ENCODE data around the gene ABHD3. TPM values are rescaled to one million over a fixed set of nuclear protein-coding genes. Genes with fewer than 3 reads are reported as not detected.
"Not testable (repeated sequence)": the region's sequence is repeated elsewhere in the genome, so short reads cannot be mapped to it uniquely, and the experiment has no call there.

ABHD3 gene
- total RNA-seq, 2 donors from 2014 or later, result 2.0 to 8.4 TPM

GRCh38 chr18:21680161-21680560 lies 24.4 kb downstream of the ABHD3 start:
- no peaks in the 10 kb centered on the region for H3K27me3 ChIP-seq
- no peaks in the 10 kb centered on the region for H3K36me3 ChIP-seq
- no peak overlapping the region for H3K27ac ChIP-seq
- H3K4me3 ChIP-seq, result no peak overlapping the region
- DNase-seq (ENCODE audit: low spot score), result no peak
- no peaks in the 10 kb centered on the region for H3K9me3 ChIP-seq
- no peaks in the 10 kb centered on the region for H3K4me1 ChIP-seq
- TF ChIP-seq, protein P1, sequence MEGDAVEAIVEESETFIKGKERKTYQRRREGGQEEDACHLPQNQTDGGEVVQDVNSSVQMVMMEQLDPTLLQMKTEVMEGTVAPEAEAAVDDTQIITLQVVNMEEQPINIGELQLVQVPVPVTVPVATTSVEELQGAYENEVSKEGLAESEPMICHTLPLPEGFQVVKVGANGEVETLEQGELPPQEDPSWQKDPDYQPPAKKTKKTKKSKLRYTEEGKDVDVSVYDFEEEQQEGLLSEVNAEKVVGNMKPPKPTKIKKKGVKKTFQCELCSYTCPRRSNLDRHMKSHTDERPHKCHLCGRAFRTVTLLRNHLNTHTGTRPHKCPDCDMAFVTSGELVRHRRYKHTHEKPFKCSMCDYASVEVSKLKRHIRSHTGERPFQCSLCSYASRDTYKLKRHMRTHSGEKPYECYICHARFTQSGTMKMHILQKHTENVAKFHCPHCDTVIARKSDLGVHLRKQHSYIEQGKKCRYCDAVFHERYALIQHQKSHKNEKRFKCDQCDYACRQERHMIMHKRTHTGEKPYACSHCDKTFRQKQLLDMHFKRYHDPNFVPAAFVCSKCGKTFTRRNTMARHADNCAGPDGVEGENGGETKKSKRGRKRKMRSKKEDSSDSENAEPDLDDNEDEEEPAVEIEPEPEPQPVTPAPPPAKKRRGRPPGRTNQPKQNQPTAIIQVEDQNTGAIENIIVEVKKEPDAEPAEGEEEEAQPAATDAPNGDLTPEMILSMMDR (IDR thresholded peaks at IDR 0.05), result no peak

DNA sequence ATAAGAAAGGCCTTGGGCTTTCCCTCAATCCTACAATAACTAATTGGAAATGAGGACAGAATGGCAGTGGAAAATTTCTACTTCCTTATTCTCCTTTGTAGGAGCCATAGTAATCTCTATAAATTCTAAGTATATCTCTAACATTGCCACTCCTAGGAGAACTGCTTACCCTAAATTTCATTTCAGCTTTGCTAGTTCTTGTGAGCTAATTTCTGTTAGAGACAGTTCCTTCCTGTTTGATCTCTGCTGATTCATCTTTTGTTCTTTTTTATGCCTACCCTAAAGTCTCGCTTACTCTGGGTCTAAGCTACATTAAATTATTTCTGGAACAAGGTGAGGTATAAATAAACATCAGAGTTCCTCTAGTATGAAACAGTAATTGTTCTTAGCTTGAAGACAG lies 25.7 kb downstream of the ABHD3 start:
- Histone ChIP-seq H3K36me3 (no peaks in the 10 kb centered on the region), H3K9me3 (no peaks in the 10 kb centered on the region), H3K27ac (no peak overlapping the region), H3K27me3 (no peaks in the 10 kb centered on the region), H3K4me1 (no peaks in the 10 kb centered on the region), H3K4me3 (no peak overlapping the region)
- DNase-seq (ENCODE audit: low spot score), result no peak
- TF ChIP-seq, protein P1 (IDR thresholded peaks at IDR 0.05), result no peak

DNA sequence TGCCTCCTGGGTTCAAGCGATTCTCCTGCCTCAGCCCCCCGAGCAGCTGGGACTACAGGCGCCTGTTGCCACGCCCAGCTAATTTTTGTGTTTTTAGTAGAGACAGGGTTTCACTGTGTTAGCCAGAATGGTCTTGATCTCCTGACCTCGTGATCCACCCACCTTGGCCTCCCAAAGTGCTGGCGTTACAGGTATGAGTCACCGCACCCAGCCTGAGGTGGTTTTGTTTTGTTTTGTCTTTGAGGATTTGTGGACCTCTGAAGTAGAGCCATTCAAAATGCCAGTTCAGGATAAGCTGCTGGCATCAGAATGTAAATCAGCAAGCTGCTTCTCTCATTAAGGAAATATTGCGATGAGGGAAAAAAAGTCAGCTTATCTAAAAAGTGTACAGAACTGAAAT lies 29.2 kb downstream of the ABHD3 start:
- H3K4me3 ChIP-seq; H3K27ac ChIP-seq; H3K4me1 ChIP-seq; H3K36me3 ChIP-seq; DNase-seq (ENCODE audit: low spot score); H3K9me3 ChIP-seq; H3K27me3 ChIP-seq: not testable (repeated sequence)

DNA sequence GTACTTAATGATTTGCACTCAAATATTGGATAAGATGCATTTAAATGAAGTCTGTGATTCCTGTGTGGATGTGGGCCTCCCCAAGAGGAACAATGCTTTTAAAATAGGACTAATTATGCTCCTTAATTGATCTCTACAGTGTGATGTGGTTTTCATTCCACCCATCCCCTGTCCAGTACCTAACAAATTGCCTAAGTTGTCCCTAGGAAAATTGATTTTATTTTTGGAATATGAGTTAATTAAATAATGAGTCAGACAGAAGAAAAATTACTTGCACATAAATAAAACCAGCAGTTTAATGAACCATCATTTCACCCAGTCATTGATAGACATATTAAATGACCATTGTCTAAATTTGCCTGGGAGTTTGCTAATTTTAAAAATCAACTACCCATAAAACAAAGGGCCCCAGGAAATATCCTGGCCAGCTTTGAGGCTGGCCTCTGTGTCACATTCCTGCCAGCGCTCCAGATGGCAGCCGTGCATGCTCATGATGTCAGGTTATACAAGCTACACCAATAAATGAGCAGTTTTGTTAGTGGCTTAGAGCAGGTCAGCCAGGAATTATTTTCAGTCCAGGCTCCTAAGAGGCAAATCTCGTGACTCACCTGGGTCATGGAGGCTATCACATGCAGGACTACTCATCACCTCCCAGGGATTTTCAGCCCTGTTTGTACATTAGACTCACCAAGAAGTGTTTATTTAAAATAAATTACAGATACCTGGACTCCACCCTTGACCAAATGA lies 31.9 kb downstream of the ABHD3 start:
- H3K27me3 ChIP-seq, result no peaks in the 10 kb centered on the region
- H3K4me3 ChIP-seq, result no peak overlapping the region
- DNase-seq (ENCODE audit: low spot score), result no peak
- TF ChIP-seq, protein P1 (IDR thresholded peaks at IDR 0.05), result no peak
- no peaks in the 10 kb centered on the region for H3K36me3 ChIP-seq
- no peaks in the 10 kb centered on the region for H3K4me1 ChIP-seq
- no peaks in the 10 kb centered on the region for H3K9me3 ChIP-seq
- H3K27ac ChIP-seq, result peak overlapping the region in 1 of 2 donors; percentile 23

DNA sequence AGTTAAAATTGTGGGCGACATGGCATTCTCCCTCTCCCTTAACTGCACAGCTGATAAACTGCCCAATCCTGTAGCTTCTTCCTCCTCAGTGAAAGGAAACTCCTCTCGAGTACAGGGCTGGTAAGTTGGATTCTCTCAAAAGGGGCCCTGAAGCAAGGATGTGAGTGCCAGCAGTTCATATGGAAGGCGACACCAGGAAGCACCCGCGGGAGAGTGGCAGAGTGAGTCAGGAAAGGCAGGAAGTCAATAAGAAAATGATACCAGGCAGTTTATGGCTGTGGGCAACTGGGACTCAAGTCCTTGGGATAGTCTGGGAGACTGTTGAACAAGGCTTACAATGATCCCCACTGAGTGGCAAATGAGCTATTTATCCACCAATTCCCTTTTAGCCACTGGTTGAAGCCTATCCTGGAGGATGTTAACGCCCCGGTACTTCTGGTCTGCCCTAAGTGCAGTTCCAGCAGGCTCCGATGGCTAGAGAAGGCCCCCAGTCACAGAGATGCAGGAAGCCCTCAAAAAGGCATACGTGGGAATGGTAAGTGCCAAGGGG lies 34.8 kb downstream of the ABHD3 start:
- H3K4me3 ChIP-seq, result no peak overlapping the region
- DNase-seq (ENCODE audit: low spot score), result no peak
- TF ChIP-seq, protein P1 (IDR thresholded peaks at IDR 0.05), result no peak
- no peaks in the 10 kb centered on the region for H3K36me3 ChIP-seq
- H3K9me3 ChIP-seq, result no peaks in the 10 kb centered on the region
- no peak overlapping the region for H3K27ac ChIP-seq
- H3K4me1 ChIP-seq, result no peaks in the 10 kb centered on the region
- H3K27me3 ChIP-seq, result no peaks in the 10 kb centered on the region

- peak overlapping the region in 1 of 2 donors; percentile 14 for H3K27ac ChIP-seq
These were observed 40.5 kb downstream of the ABHD3 start for GRCh38 chr18:21664069-21664468.

More at GRCh38 chr18:21664069-21664468, 40.5 kb downstream of the ABHD3 start:
- Histone ChIP-seq H3K4me1 (no peaks in the 10 kb centered on the region), H3K27me3 (no peaks in the 10 kb centered on the region), H3K36me3 (no peaks in the 10 kb centered on the region), H3K4me3 (no peak overlapping the region), H3K9me3 (no peaks in the 10 kb centered on the region)
- DNase-seq (ENCODE audit: low spot score), result no peak
- TF ChIP-seq, protein P1 (IDR thresholded peaks at IDR 0.05), result no peak
